Medulla oblongata (tissue), 1 donor: ENCODE data around the gene TNFSF13B.
"Not testable (repeated sequence)": the region's sequence is repeated elsewhere in the genome, so short reads cannot be mapped to it uniquely, and the experiment has no call there.

Experiments used
- DNase-seq: peaks from one replicate; pipeline ENCODE4 v3.0.0-alpha.2; 2015; ENCODE audit errors: extremely low spot score

The TNFSF13B gene

GRCh38 chr13:108269601-108270328 is at the start of gene TNFSF13B:
Gene TNFSF13B, plus strand, starts transcription at chr13:108269718. Its CDS starts 178 bp downstream, at chr13:108269896.
- DNase-seq: peak; percentile 65

GRCh38 chr13:108220041-108220440 is 49.5 kb upstream of the TNFSF13B start:
- no peak for DNase-seq

- no peak for DNase-seq
These were observed 45.6 kb upstream of the TNFSF13B start for GRCh38 chr13:108223687-108224503.

DNA sequence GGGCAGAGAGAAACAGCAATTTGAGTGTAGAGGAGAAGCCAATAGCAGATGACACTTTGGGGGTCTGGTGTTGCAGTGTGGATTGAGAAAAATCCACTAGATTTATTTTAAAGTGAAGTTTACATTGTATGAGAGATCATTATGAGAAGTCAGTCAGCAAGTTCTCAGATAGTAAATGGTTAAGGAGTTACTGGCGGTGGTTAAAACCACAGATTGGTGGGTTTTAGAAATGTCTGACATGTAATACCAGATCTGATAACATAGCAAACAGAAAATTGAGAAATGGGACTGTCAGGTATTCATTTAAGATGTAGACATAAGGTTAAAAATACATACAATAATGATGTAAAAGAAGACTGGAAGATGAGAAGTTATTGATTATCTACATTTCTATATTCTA is 44.1 kb upstream of the TNFSF13B start:
- DNase-seq: no peak

DNA sequence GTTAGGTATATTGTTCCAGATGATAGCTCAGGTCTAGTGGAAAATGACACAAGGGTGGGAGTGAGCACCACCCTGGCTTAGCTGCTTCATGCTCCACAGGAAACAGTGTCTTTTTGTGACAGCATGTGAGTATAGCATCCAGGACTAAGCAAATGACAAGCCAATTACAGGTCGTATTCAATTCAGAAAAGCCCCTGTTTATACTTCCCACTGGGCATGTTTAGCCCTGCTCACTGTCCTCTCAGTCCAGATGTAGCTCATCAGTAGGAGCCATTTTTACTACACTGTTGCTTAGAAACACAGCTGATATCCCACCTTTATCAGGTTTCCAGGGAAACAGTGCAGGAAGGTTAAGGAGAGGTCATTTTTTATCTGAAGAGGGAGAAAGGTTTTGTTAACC is 43.3 kb upstream of the TNFSF13B start:
- no peak for DNase-seq

- peak; percentile 66 for DNase-seq
These were observed 41.8 kb upstream of the TNFSF13B start for GRCh38 chr13:108227651-108228272.

DNA sequence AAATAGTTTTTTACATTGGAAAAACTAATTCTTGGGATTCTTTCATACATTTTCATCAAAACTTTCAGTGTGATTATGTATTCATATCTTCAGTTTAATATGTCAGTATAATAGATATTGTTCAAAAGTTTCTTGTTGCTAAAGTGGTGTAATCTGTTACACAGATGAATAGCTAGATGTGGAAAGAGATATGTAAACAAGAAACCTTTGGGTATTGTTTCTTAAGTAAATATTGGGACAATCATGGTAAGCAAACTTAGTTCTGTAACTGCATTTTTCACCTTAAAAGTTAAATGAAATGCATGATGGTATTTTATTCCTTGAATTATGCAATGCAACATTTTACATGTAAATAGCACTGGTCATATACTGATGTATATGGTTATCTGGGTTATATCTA is 39.1 kb upstream of the TNFSF13B start:
- no peak for DNase-seq

GRCh38 chr13:108249150-108249549 is 20.4 kb upstream of the TNFSF13B start:
- DNase-seq: no peak

GRCh38 chr13:108257248-108257647 is 12.3 kb upstream of the TNFSF13B start:
- no peak for DNase-seq

DNA sequence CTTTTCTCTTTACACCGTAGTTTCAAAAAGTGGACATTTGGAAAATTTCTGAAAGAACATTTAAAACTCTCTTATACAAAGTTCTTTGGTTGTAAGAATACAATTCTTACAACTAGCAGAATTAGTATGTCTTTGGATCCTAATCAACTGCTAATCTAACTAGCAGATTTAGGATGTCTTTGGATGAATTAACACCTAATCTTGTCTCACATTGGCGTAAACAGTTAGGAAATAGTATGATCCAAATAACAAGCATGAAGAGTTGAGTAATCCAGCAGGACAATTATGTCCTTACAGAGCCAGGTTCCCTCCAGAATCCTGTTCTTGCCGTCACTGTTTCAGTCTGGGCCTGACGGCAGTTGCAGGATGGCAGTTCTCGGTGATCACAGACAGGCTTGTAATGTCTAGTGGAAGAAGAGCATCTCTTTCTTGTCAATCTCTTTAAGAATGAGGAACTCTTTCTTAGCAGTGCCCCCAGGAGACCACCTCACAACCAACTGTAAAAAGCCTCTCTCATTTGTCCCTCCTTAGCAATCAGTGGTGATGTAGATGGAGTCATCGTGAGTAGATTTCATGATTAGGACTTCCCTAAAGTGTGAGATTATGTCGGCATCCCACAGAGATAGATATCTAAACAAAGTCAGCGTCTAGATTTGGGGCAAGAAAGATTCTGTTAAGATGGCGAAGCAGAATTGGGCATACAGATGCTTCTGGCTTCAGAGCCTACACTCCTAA is 5.7 kb upstream of the TNFSF13B start:
- DNase-seq: no peak

- peak; percentile 3 for DNase-seq
These were observed 3.1 kb upstream of the TNFSF13B start for GRCh38 chr13:108266321-108266990.

GRCh38 chr13:108267347-108267746 is 2.2 kb upstream of the TNFSF13B start:
- peak; percentile 20 for DNase-seq

DNA sequence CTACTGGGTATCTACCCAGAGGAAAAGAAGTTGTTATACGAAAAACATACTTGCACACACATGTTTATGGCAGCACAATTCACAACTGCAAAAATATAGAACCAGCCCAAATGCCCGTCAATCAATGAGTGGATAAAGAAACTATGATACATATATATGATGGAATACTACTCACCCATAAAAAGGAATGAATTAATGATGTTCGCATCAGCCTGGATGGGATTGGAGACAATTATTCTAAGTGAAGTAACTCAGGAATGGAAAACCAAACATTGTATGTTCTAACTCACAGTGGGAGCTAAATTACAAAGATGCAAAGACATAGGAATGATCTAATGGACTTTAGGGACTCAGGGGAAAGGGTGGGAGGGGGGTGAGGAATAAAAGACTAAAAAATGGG is 1.7 kb upstream of the TNFSF13B start:
- not testable (repeated sequence) for DNase-seq

- no peak for DNase-seq
These were observed 929 bp upstream of the TNFSF13B start for GRCh38 chr13:108268466-108269112.

DNA sequence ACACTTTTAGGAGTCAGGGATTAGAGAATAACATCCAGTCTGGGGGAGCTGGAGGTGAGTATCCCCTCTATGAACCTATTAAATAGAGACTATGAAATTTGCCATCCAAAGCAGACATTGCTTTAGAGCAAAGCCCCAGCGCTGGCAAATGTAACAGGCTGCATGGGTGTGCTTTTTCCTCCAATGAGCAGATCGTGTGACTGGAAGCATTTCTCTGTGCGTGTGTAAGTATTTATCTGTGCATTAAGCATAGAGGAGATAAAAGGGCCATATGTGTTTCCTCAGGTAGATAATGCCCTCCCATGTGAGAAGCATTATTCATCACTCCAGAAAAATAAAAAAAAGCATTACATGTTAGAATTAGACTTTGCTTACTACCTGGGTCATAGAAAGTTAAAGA is 924 bp downstream of the TNFSF13B start:
- DNase-seq: peak; percentile 8

- no peak for DNase-seq
These were observed 2.8 kb downstream of the TNFSF13B start for GRCh38 chr13:108272333-108272732.

DNA sequence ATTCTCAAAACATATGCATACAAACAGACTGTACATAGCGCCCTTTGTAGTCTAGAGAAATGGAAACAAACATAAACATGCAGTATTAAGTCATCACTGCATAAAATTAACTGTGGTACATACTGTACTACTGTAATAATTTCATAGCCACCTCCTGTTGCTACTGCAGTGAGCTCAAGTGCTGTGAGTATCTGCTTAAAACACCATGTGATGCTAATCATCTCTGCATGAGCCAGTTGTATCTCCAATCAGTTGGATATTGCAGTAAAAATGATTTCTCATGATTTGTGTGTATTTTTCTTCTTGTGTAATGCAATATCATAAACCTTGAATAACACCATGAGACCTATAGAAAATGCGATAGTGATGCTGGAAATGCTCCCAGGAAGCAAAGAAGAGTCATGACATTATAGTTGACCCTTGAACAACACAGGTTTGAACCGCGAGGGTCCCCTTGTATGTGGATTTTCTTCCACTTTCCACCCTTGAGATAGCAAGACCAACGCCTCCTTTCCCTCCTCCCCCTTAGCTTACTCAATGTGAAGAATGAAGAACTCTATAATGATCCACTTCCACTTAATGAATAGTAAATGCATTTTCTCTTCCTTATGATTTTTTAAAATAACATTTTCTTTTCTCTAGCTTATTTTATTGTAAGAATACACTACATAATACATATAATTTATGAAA is 4.1 kb downstream of the TNFSF13B start:
- DNase-seq: no peak

GRCh38 chr13:108274718-108275117 is 5.2 kb downstream of the TNFSF13B start:
- no peak for DNase-seq

DNA sequence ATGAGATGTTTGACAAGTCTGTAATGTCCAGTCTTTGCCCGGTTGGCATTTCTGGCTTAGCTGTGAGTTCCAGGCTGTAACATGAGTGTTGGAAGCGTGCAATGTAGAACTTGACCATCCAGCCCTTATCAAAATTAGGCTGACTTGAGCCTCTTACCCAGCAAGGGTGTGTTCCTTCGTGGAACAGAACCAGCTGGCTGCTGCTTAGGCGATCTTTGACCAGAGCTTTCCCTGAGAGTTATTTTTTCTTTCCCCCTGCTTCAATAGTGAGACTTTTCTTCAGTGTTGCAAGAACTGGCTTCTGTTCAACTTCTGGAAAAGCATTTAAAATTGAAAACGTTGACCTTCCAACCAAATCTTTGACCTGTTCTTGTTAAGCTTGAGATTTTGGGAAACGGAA is 6.5 kb downstream of the TNFSF13B start:
- DNase-seq: peak; percentile 6

DNA sequence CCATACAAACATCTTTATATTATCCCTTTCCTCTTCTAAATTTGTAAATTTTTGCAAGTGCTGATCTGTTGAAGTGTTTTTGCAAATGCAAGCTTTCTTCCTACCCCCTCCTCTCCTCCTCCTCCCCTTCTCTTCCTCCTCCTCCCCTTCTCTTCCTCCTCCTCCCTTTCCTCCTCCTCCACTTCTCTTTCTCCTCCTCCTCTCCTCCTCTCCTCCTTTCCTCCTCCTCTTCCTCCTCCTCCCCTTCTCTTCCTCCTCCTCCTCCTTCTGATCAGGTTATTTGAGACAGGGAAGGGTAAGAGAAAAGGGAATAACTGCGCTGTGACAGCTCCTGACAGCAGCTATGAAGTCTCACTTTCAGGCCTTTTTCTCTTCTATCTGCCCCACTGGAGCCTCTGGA is 8.9 kb downstream of the TNFSF13B start:
- DNase-seq: no peak
